LHCN-M2 (cell line): ENCODE measurements around the gene ADGRV1. TPM values are rescaled to one million over a fixed set of nuclear protein-coding genes. Genes with fewer than 3 reads are reported as not detected.
A peak's percentile ranks its signal among the peaks of the same experiment; 100 is the strongest.

ENCODE experiments used
- DNase-seq: peaks from one replicate; pipeline ENCODE4 v3.0.0-alpha.2; 2012; ENCODE audit warnings: low read depth
- total RNA-seq: library from RNA; depleted of rRNA; stranded (reverse); fragments of >200 nt; gene quantifications from 2 replicates; pipeline ENCODE4 v1.2.3, GENCODE V29; 2014

ADGRV1 gene
- total RNA-seq, 1 experiment from 2014 or later, result 0.17 TPM

GRCh38 chr5:91101600-91102379 is 543.2 kb downstream of the ADGRV1 start:
- peak; percentile 80 for DNase-seq

DNA sequence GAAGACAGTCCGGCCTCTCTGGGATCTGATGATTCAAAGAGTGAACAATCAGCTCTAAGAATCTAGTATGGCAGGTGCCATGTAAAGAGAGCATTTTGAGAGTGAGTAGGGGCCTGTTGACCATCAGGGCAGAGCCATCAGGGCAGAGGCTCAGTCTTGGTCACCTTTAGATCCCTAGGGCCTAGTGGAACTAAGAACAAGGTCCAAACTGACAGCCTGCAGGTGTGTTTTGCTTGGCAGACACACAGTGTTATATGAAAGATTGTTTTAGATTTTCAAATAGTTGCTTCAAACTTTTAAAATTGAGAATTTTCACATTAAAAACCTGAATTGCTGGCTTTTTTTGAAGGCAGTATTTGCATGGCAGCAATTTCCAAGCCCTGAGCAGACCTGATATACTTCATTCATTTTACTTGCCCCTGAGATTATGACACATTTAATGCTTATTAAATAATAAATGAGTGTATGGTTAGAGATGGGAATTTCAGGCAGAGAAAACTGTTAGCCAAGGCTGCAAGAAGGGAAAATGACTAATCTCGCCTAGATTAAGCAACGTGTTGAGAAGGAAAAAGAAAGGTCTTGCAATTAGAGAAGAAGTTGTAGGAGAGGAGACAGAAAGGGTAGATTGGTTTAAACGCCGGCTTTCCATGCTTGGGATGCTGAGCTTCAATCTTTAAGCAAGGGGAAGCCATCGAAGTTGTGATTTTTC is 544.9 kb downstream of the ADGRV1 start:
- no peak for DNase-seq

GRCh38 chr5:91104062-91104448 is 545.5 kb downstream of the ADGRV1 start:
- no peak for DNase-seq

- no peak for DNase-seq
Measured at GRCh38 chr5:91106842-91107511, 548.4 kb downstream of the ADGRV1 start.

DNA sequence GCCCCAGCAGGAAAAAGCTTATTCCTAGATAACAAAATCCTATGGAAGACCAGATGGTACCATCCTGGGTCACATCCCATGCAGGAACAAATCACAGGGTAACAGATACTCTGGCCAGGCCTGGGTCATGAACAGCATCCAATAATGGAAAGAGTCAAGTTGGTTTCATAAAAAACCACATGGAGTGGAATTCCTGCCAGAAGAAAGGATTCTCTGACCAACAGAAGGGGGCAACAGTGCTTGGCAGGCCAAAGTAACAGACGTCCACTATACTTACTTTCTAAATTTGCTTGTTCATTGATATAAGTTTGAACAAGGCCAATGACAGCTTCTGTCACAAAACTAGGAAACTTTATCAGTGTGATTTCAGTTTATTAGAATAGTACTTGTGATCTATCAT is 551.0 kb downstream of the ADGRV1 start:
- DNase-seq, result peak; percentile 43

- peak; percentile 49 for DNase-seq
Measured at GRCh38 chr5:91110686-91111085, 552.1 kb downstream of the ADGRV1 start.

DNA sequence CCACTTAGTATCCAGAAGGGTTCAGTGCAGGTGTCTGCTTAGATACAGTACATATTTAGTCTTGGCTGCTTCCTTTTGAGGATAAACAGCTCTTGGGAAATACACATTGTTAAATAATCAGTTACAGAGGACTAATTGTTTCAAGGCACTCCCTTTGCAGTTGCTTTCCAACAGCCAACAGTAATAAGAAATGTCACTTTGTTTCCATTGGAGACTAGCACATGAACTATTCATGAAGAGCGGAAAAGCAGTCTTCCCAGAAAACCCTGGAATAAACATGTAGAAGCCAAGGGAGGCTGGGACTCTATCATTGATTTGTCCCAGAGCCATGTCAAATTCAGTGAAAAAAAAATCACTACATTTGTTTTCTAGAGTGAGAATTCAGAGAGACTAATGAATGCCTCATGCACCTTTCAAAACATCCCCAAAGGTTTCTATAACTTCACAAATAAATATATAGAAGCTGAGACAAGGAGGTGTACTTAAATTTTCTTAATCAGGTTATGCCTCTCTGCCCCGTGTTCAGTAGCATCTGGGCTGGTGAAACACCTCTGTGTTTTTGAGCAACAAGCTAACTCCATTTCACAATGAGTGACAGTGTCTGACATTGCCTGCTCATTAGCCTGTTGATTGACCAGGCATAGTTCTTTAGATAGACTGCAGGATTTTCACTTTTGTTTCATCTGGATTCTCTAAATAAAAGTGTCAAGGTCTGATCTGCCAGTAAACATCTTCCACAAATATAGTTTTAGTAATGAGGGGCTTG is 553.1 kb downstream of the ADGRV1 start:
- no peak for DNase-seq

- DNase-seq, result no peak
Measured at GRCh38 chr5:91114658-91115057, 556.1 kb downstream of the ADGRV1 start.

DNA sequence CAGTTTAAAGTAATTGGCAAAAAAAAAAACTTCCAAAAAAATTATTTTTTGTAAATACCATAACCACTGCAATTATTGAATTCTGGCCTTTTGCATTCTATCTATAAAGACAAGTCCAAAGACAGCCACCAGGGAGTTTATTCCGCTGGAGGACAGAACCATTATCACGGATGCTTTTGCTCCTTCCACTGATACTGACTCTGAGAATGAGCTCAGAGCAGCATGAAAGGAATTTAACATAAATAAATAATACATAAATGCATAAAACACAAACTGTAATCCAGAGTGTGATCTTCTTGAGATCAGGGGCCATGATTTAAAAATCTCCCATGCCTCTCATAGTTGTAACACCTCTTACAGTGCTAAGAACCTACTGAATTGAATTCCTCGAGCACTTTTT is 559.8 kb downstream of the ADGRV1 start:
- DNase-seq, result no peak

DNA sequence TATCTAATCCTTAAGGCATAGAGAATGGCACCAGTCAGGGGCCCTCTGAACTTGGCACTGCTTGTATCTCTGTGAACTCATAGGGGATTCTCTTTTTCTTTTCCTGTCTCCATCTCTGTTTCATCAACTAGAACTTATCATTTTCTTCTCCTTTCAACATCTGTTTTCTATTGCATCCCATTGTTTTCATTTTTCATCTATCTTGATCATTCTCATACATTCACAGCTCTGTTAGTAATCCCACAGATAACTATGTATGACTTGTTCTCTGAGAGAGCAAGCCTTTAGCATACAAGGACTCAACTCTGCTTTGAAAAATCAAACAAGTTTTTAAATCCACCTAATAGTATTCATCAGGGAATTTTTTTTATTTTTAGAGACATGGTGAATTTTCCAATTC is 560.2 kb downstream of the ADGRV1 start:
- no peak for DNase-seq

- no peak for DNase-seq
Measured at GRCh38 chr5:91119217-91119616, 560.6 kb downstream of the ADGRV1 start.

DNA sequence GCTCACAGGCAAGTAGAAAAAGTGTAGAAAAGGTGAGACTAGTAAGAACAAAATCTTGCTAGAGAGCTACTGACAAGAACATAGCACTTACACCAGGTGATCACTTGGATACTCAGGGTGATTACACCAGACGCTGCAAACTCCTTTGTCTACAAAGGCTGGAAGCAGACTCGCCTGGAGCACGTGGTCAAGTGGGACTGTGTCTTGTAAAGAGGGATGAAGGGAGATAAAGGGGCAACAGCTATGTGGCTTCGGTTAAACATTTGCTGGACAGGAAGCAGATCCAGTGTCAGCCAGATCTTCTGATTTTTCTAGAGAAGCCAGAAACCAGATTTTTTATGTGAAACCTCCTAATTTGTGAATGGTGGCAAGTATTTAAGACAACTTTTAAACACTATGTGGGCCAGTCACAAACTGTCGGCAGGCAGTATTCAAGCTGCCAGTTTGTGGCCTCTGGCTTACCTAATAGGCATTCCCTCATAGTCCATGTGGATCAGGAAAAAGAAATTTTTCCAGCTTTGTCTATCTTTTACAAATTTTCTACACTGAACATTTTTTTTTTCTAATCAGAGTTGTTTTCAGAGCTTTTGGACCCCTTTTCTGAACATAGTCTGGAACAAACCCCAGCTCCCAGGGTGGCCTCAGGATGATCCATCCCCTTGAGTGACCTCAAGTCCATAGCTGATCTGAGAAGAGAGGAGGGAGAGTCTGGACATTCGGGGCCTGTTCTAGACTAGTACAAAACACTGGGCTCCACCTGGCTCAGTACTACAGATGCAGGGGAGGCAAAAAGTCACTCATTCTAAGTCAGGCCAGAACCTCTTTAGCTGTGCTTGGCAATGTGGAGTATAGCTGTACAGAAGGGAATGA is 561.6 kb downstream of the ADGRV1 start:
- DNase-seq, result no peak

- DNase-seq, result no peak
Measured at GRCh38 chr5:91121347-91121993, 562.9 kb downstream of the ADGRV1 start.

DNA sequence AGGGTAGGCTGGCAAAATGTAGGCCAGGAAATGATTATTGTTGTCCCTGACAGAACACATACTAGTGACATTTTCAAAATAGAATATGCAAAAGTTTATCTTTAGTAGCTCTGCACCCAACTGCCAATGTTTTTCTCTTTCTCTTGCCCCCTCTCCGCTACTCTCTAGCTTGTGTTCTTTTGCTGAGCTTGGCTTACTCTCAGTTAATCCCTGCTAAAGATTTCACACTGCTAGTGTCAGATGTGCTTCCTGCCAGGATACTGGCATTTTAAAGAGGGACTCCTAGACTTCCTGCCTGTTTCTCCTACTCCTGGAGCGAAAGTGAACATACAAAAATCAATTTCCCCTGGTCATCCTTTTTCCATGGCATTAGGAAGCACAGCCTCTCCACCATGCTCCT is 564.1 kb downstream of the ADGRV1 start:
- DNase-seq, result no peak

DNA sequence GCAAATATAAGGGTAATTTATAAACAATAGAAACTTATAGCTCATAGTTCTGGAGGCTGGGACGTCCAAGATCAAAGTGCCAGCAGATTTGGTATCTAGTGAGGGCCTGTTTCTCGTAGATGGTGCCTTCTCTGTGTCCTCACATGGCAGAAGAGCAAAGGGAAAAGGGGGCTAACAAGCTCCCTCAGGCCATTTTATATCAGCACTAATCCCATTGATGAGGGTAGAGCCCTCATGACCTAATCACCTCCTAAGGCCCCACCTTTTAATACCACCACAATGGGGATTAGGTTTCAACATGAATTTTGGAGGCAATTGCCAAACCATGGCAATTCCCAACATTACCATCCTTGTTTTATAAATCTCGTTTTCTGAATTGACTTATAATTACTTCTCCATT is 564.7 kb downstream of the ADGRV1 start:
- no peak for DNase-seq

DNA sequence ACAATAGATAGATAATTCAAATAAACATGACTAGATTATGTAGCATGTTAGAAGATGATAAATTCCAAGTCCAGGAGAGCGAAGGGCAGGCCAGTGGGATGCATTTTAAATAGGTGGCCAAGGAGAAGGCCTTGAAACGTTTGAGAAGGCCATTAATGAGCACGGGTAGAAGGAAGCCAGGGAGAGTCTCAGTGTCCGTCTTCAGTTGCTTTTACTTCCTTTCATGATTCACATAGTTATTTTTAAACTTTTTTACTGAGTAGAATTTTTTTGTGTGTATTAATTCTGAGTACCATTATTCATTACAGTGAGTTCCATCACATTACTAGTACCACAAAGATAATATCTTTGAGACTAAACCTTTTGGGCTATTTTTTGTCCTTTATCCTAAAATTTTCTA is 565.3 kb downstream of the ADGRV1 start:
- peak; percentile 17 for DNase-seq

- DNase-seq, result no peak
Measured at GRCh38 chr5:91125916-91126315, 567.3 kb downstream of the ADGRV1 start.

- peak; percentile 43 for DNase-seq
Measured at GRCh38 chr5:91126448-91126847, 567.9 kb downstream of the ADGRV1 start.

- DNase-seq, result no peak
Measured at GRCh38 chr5:91126888-91127287, 568.3 kb downstream of the ADGRV1 start.

GRCh38 chr5:91127456-91128081 is 569.0 kb downstream of the ADGRV1 start:
- DNase-seq, result no peak
